A549 (cell line): ENCODE measurements around the gene FAM151A.

Source experiments
- CBX8 ChIP-seq: fragments of 200-600 bp; sonication (generic); IDR thresholded peaks from 2 replicates; pipeline ENCODE4 v1.6.1; 2016
- CTCF ChIP-seq: fragments of >200 bp; sonication (Bioruptor Twin); formaldehyde crosslinking; IDR thresholded peaks from 3 replicates; pipeline ENCODE4 v1.5.1; 2016
- EP300 ChIP-seq, 2 experiments: fragments of >200 bp; sonication (Bioruptor Twin); formaldehyde crosslinking; IDR thresholded peaks; 2 replicates in 1 of 2; 3 replicates in 1 of 2; pipeline ENCODE4 v1.6.1; 2016 to 2017
- POLR2A ChIP-seq: IDR thresholded peaks from 2 replicates; pipeline ENCODE4 v1.6.1; 2012; ENCODE audit warnings: mild to moderate bottlenecking, low read length
- POLR2AphosphoS2 ChIP-seq: conservative IDR thresholded peaks from 2 replicates; pipeline ENCODE4 v1.6.1; 2012; ENCODE audit warnings: low read length, improper control_type of control experiment, inconsistent platforms
- TP53 ChIP-seq: fragments of 250-450 bp; sonication (Bioruptor Pico); IDR thresholded peaks from 2 replicates; pipeline ENCODE4 v1.5.0; 2021; ENCODE audit warnings: mild to moderate bottlenecking, moderate library complexity

GRCh38 chr1:54640863-54641836 is 17.8 kb upstream of the FAM151A start, which contains the start of gene MROH7:
- TF ChIP-seq POLR2AphosphoS2 (no peak), CTCF (no peak), CBX8 (no peak), POLR2A (no peak), TP53 (CRISPR knock-in tag) (no peak), EP300 (IDR thresholded peaks at IDR 0.05) (no peak)
